SK-N-SH treated with all-trans-retinoic acid at 6 μM for 48 hours (cell line): ENCODE results near the gene RAC2.

Source experiments
- ARNTL ChIP-seq: fragments of 450-650 bp; formaldehyde crosslinking; IDR thresholded peaks from 2 replicates; pipeline ENCODE4 v1.5.0; 2020; ENCODE audit warnings: low read depth, mild to moderate bottlenecking, moderate library complexity, borderline replicate concordance
- BACH2 ChIP-seq: fragments of 250-450 bp; sonication (Bioruptor Pico); IDR thresholded peaks from 2 replicates; pipeline ENCODE4 v1.9.0; 2021; ENCODE audit warnings: mild to moderate bottlenecking, borderline replicate concordance
- GLIS3 ChIP-seq: fragments of 250-450 bp; sonication (Bioruptor Pico); IDR thresholded peaks from 2 replicates; pipeline ENCODE4 v1.5.0; 2020; ENCODE audit warnings: mild to moderate bottlenecking, moderate library complexity
- TSHZ2 ChIP-seq: fragments of 250-450 bp; sonication (Bioruptor Pico); IDR thresholded peaks from 2 replicates; pipeline ENCODE4 v1.5.0; 2020; ENCODE audit warnings: mild to moderate bottlenecking, moderate library complexity
- ZFP30 ChIP-seq: fragments of 450-650 bp; formaldehyde crosslinking; IDR thresholded peaks from 2 replicates; pipeline ENCODE4 v1.5.0; 2022; ENCODE audit warnings: mild to moderate bottlenecking, moderate library complexity
- ZNF565 ChIP-seq: fragments of 450-650 bp; formaldehyde crosslinking; conservative IDR thresholded peaks from 2 replicates; pipeline ENCODE4 v1.5.0; 2020; ENCODE audit warnings: low read depth, mild to moderate bottlenecking, moderate library complexity
- ZNF8 ChIP-seq: fragments of 450-650 bp; formaldehyde crosslinking; IDR thresholded peaks from 2 replicates; pipeline ENCODE4 v1.5.0; 2020; ENCODE audit warnings: mild to moderate bottlenecking, moderate library complexity
- TF ChIP-seq, protein P1 (sequence below): fragments of 250-450 bp; sonication (Bioruptor Pico); IDR thresholded peaks from 2 replicates; pipeline ENCODE4 v1.8.0; 2020; ENCODE audit warnings: mild to moderate bottlenecking, moderate library complexity, borderline replicate concordance

DNA sequence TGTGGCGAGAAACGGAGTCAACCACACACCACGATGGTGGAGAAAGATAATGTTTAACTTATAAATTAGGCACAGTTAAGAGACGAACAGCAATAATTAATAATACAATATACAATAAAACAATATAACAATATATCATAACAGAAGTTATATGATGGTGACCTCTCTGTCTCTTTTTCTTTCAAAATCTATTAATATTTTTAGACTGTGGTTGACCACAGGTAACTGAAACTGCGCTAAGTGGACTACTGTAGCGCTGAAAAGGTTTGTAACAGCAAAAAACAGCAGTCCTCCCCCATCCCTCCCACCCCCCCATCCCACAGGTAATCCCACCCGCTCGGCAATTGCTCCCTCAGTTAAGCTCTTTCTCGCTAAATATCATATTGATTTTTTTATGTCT lies 28.2 kb downstream of the RAC2 start:
- TF ChIP-seq BACH2 (no peak), ZNF565 (CRISPR knock-in tag) (no peak), GLIS3 (CRISPR knock-in tag) (no peak), ZFP30 (CRISPR knock-in tag) (no peak), TSHZ2 (CRISPR knock-in tag) (no peak), ARNTL (CRISPR knock-in tag) (no peak), ZNF8 (CRISPR knock-in tag) (no peak)
- TF ChIP-seq, protein P1, sequence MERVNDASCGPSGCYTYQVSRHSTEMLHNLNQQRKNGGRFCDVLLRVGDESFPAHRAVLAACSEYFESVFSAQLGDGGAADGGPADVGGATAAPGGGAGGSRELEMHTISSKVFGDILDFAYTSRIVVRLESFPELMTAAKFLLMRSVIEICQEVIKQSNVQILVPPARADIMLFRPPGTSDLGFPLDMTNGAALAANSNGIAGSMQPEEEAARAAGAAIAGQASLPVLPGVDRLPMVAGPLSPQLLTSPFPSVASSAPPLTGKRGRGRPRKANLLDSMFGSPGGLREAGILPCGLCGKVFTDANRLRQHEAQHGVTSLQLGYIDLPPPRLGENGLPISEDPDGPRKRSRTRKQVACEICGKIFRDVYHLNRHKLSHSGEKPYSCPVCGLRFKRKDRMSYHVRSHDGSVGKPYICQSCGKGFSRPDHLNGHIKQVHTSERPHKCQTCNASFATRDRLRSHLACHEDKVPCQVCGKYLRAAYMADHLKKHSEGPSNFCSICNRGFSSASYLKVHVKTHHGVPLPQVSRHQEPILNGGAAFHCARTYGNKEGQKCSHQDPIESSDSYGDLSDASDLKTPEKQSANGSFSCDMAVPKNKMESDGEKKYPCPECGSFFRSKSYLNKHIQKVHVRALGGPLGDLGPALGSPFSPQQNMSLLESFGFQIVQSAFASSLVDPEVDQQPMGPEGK (CRISPR knock-in tag): no peak
